Measurements from ENCODE around the gene EMCN. TPM values are rescaled to one million over a fixed set of nuclear protein-coding genes. Genes with fewer than 3 reads are reported as not detected.

EMCN gene
- total RNA-seq, 1 experiment from 2014 or later: not detected

DNA sequence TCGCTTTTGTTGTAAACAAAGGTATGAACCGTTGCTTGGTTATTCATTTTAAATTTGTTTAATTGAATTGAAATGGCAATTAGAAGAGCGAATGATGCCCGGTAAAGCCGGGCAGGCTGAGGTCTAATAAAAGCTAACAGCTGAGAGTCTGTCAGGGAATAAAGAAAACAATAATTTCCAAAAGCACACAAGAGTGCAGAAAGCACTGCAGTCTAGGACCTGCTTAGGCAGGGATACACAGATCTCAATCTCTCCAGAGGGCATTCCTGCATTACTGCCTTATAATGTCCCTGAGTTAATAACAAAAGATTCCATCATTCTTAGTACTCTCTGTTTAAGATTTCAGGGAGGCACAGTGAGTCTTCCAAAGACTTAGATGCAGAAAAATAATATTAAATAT is 27.6 kb upstream of the EMCN start:
- Histone ChIP-seq H4K91ac (ENCODE audit: insufficient read length, low read depth, low read length) (no peak overlapping the region), H2BK120ac (ENCODE audit: low read depth, low read length, poor library complexity, severe bottlenecking) (no peak overlapping the region), H4K8ac (replicated peaks; ENCODE audit: insufficient read length, low read depth, low read length) (no peak overlapping the region), H3K18ac (ENCODE audit: insufficient read length, low read depth, low read length) (no peak overlapping the region), H3K79me1 (ENCODE audit: insufficient read depth, low read depth, low read length, poor library complexity, severe bottlenecking) (no peaks in the 10 kb centered on the region), H3K27me3 (ENCODE audit: insufficient read depth, low read length) (no peaks in the 10 kb centered on the region), H3K4me1 (ENCODE audit: insufficient read depth, low read length) (peaks cover 2% of the 10 kb centered on the region; the same call in 1 of the 2 replicates), H3K27ac (ENCODE audit: insufficient read length, low read depth, low read length) (no peak overlapping the region), H3T11ph (ENCODE audit: low read length) (no peak overlapping the region), H2AFZ (ENCODE audit: low read length) (no peak overlapping the region), H3K9me3 (ENCODE audit: control insufficient read depth, low read depth, low read length) (no peaks in the 10 kb centered on the region), H3K56ac (ENCODE audit: insufficient read length, low read depth, low read length) (no peak overlapping the region), H3K79me2 (ENCODE audit: insufficient read depth, low read length) (no peaks in the 10 kb centered on the region), H2BK5ac (ENCODE audit: insufficient read length, low read length) (no peak overlapping the region), H3K23me2 (ENCODE audit: insufficient read length, low read depth, low read length, poor library complexity, severe bottlenecking) (no peaks in the 10 kb centered on the region), H4K20me1 (ENCODE audit: control insufficient read depth, insufficient read depth, insufficient read length) (no peaks in the 10 kb centered on the region), H3K4ac (ENCODE audit: low read depth, low read length) (no peak overlapping the region), H2AK5ac (ENCODE audit: insufficient read length, low read length) (no peak overlapping the region), H4K5ac (ENCODE audit: insufficient read length, low read depth, low read length) (no peak overlapping the region), H3K4me2 (ENCODE audit: insufficient read depth, insufficient read length, low read length) (no peak overlapping the region), H3K23ac (ENCODE audit: insufficient read length, low read depth, low read length) (no peak overlapping the region), H2BK15ac (ENCODE audit: low read depth, low read length) (no peak overlapping the region), H2BK12ac (ENCODE audit: insufficient read length, low read depth, low read length) (no peak overlapping the region), H2BK20ac (ENCODE audit: low read depth, low read length, poor library complexity, severe bottlenecking) (no peak overlapping the region), H3K14ac (ENCODE audit: insufficient read depth, low read length) (no peak overlapping the region), H3K9ac (ENCODE audit: extremely low read depth, insufficient read length, low read length) (no peak overlapping the region)
- H3K4me1 Mint-ChIP-seq: peaks cover 17 to 25% of the 10 kb centered on the region in 2 experiments
- H3K36me3 Mint-ChIP-seq (ENCODE audit: insufficient read depth in 1 of 3, low read depth in 3 of 3): peaks cover 0 to 4% (median 0%) of the 10 kb centered on the region in 3 experiments; a peak in 1 of 7 replicates
- no peak for DNase-seq
- no peaks in the 10 kb centered on the region for H3K9me3 Mint-ChIP-seq
- no peak overlapping the region; a peak in 2 of 7 replicates for H3K27ac Mint-ChIP-seq
- no CpG with 5 or more reads among the region's 5 CpGs for WGBS (ENCODE audit: extremely low coverage, insufficient read length, low lambda C conversion rate)
- H3K27me3 Mint-ChIP-seq (ENCODE audit: low read depth): no peaks in the 10 kb centered on the region
- TF ChIP-seq, protein P1, sequence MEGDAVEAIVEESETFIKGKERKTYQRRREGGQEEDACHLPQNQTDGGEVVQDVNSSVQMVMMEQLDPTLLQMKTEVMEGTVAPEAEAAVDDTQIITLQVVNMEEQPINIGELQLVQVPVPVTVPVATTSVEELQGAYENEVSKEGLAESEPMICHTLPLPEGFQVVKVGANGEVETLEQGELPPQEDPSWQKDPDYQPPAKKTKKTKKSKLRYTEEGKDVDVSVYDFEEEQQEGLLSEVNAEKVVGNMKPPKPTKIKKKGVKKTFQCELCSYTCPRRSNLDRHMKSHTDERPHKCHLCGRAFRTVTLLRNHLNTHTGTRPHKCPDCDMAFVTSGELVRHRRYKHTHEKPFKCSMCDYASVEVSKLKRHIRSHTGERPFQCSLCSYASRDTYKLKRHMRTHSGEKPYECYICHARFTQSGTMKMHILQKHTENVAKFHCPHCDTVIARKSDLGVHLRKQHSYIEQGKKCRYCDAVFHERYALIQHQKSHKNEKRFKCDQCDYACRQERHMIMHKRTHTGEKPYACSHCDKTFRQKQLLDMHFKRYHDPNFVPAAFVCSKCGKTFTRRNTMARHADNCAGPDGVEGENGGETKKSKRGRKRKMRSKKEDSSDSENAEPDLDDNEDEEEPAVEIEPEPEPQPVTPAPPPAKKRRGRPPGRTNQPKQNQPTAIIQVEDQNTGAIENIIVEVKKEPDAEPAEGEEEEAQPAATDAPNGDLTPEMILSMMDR (conservative IDR thresholded peaks at IDR 0.05): no peak
- no peak overlapping the region for H3K4me3 Mint-ChIP-seq

All from H9 (cell line).